RCC 7860 (cell line): ENCODE results near the gene OR51T1.
"Not testable (repeated sequence)": the region's sequence is repeated elsewhere in the genome, so short reads cannot be mapped to it uniquely, and the experiment has no call there.

Experiments
- DNase-seq: peaks from one replicate; pipeline ENCODE4 v3.0.0-alpha.2; 2015; ENCODE audit warnings: low spot score
- FAIRE-seq: peaks from 2 replicates; lab custom pipeline; 2012; peaks lifted over from hg19 to GRCh38; lab: Jason Lieb, UNC

Gene OR51T1, protein sequence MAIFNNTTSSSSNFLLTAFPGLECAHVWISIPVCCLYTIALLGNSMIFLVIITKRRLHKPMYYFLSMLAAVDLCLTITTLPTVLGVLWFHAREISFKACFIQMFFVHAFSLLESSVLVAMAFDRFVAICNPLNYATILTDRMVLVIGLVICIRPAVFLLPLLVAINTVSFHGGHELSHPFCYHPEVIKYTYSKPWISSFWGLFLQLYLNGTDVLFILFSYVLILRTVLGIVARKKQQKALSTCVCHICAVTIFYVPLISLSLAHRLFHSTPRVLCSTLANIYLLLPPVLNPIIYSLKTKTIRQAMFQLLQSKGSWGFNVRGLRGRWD

GRCh38 chr11:4881860-4882500 lies at the start of gene OR51T1:
OR51T1 (plus strand) TSS chr11:4881900; CDS start chr11:4881900, 0 bp downstream.
- DNase-seq = peak; percentile 4
- no peak for FAIRE-seq

DNA sequence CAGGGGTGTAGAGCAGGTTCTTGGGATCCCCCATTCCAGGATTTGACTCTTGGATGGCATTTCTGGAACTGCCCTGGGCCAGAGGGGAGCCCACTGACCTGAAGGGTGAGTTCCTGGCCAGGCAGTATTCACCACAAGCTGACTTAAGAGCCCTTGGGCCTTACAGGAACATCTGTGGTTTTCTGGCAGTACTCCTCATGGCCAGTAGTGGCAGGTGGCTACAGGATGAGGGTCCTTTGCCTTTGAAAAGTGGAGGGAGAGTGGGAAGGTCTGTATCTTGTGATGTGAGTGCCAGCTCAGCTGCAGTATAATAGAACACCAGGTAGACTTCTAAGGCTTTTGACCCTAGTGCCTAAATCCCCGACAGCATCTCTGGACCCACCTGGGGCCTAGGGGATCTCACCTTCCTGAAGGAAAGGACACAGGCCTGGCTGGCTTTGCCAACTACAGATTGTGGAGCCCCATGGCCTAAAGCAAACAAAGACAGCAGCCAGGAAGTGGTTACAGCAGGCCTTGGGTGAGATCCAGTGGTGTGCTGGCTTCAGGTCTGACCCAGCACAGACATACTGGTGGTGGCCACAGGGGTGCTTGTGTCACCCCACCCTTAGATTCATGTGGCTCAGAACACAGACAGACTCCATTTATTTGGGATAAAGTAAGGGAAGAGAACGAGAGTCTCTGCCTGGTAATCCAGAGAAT lies 41.7 kb upstream of the OR51T1 start:
- FAIRE-seq = no peak
- no peak for DNase-seq

GRCh38 chr11:4848908-4849532 lies 32.7 kb upstream of the OR51T1 start, which contains the start of gene OR51S1:
OR51S1 (minus strand) TSS chr11:4849208; CDS start chr11:4849208, 0 bp downstream.
- no peak for FAIRE-seq
- no peak for DNase-seq

DNA sequence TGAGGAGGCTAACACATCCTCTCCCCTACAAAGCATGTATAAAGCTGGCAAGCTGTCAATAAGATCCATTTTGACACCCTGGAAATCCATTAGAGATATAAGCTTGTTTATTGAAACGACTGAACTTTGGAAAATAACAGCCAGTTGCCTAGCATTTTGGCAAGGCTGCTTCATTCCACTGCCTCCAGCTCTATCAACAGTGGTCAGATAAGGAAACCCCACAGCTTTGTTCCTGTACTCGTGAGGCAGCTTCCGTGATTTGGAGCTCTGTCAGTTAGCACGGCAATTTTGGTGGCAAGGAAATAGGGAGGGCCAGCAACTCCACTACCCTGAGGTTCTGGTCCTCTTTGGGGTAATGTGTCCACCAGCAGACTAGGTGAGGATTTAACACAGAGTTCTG lies 30.7 kb upstream of the OR51T1 start:
- DNase-seq (no peak), FAIRE-seq (no peak)

GRCh38 chr11:4854286-4854685 lies 27.4 kb upstream of the OR51T1 start:
- DNase-seq, FAIRE-seq: not testable (repeated sequence)

DNA sequence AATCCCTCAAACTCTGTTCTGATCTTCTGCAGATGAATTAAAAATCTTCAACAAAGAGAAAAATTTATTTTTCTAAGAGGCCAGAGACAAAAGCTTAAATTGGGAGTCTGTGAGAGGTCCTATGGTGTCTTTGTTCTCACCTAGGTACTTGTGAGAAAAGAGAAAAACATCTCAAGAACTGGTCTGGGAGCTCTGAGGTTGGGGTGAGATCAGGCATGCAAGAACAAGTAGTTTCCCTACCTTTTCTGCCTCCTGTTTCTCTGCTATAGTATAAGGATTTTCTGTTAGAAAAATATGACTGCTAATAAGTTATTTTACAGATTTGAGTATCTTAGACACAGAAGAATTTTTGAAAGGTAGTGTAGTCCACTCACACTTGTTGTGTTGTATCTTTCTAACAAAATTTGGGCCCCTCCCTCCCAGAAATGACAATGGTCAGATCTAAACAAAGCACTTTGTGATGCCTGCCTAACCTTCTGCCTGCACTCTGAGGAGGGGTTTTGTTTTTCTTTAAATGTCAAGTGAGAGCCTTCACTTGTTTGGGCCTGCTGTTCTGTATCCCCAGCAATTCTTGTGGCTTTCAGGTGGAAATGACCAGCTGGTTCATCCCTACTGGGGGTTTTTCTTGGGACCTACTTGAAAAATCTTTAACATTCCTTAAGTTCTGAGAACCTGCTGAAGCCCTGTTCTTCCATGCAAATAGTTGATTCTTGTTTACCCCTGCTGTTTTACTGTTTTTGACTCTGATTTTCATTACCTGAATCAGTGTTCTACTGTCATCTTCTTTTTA lies 19.1 kb upstream of the OR51T1 start:
- DNase-seq (no peak), FAIRE-seq (no peak)

- DNase-seq (no peak), FAIRE-seq (no peak)
These were observed 17.8 kb upstream of the OR51T1 start for GRCh38 chr11:4863876-4864275.

GRCh38 chr11:4865855-4866254 lies 15.8 kb upstream of the OR51T1 start:
- no peak for FAIRE-seq
- no peak for DNase-seq

DNA sequence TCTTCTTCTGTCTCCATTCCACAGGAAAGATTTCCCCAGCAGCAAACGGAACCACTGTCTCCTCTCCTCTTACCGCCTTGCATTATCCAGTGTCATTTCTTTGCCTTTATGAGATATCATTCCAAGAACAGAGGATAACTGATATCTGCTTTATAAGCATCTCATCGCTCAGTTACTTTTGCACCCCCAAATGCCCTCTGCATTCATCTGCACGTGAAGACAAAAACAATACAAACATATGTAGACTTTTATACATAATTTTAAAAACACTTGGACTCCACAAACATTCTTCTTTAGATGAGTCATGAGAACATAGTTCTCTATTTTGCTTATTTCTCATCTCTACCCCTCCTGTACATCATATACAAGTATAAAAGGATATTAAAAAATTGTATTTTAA lies 512 bp upstream of the OR51T1 start:
- DNase-seq (no peak), FAIRE-seq (no peak)

GRCh38 chr11:4882543-4882942 lies 843 bp downstream of the OR51T1 start:
- DNase-seq (no peak), FAIRE-seq (no peak)

DNA sequence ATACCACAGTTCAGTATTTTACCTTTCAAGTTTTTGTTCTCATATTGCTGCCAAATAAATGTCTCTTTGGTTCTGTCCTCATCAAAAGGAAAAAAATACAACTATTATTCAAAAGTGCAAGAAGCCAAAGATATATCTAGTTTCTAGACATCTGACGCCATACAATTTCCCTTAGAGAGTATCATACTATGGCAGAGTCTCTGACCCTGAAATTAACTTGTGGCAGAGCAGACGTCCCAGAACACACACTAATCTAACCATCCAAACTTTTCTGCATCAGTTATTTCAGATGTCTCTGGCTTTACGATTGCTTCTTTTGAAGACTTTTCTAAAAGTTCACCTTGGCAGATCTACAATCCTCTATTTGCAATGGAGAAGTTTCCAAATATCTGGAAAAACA lies 2.7 kb downstream of the OR51T1 start:
- FAIRE-seq (no peak), DNase-seq (no peak)

DNA sequence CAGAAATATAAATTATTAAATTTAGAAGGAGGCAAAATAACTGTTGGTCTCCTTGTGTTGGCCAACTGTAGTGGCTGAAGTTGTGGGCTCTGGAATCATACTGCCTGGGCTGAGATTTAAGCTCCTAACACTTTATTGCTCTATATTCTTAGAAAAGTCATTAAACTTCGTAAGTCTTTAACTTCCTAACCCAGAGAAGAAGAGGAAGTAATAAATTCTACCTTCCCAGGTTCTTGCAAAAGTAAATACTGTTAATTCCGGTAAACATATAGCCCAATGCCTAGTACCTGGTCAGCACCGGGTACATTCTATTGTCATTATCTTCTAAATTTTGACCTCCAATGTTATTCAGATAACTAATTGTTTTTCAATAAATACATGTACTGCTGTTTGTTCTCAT lies 4.5 kb downstream of the OR51T1 start:
- no peak for FAIRE-seq
- no peak for DNase-seq

- DNase-seq (no peak), FAIRE-seq (no peak)
These were observed 5.9 kb downstream of the OR51T1 start for GRCh38 chr11:4887591-4887990.

DNA sequence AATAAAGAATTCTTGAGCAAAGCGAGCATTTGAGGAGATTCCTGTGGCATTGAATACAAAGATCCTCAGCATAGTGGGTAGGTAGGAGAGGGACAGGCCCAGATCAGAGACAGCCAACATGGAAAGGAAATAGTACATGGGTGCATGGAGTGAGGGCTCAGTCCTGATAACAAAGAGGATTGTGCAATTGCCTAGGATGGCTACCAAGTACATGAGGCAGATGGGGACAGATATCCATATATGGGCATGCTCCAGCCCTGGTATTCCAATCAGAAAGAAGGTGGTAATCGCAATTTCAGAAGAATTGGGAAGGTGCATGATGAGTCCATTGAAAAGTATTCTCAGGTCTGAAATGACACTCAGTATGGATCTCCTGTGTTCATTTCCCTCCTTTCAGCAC lies 8.6 kb downstream of the OR51T1 start:
- DNase-seq (no peak), FAIRE-seq (no peak)

- DNase-seq (peak; percentile 75), FAIRE-seq (peak; percentile 91)
These were observed 10.4 kb downstream of the OR51T1 start for GRCh38 chr11:4891996-4892640.

- DNase-seq (no peak), FAIRE-seq (no peak)
These were observed 21.8 kb downstream of the OR51T1 start, which contains the start of gene OR51A7 for GRCh38 chr11:4903484-4903883. OR51A7 (plus strand) TSS chr11:4903783; CDS start chr11:4907370, 3,587 bp downstream.

DNA sequence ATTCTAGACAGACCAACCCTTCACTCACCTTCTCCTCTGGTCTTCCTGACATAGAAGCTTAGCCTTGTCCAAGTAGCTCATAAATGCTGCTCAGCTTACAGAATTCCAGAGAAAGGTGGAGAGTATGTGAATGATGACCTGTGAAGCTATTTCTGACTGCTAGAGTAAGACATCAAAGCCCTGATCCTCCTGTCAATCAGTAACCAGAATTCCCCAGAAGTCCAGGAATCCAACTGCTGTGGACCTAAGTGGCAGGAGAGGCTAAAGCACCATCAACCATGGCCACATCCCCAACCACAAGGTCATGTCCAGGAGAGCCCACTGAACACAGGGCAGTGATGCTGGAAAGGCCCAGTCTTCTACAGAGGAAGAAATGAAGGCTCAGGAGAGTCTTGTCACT lies 34.9 kb downstream of the OR51T1 start:
- no peak for DNase-seq
- no peak for FAIRE-seq

DNA sequence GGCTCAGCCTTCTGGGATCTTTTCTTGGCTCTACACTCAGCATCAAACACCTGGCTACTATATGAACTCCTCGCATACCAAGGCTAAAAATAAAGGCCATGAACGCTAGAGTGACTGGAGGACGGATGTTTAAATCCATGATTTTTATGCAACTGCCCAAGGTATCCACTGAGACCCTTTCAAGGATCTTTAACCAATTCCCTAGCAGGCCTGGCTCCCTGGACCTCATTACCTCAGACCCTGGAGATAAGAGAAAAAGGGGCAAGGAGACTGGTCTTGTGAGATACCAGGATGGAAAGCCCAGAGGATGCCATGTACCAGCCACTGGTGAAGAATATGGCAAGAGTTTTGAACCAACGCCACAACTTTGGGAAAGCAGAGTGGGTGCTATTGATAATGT lies 37.5 kb downstream of the OR51T1 start, which contains the start of gene OR51G2:
OR51G2 (minus strand) TSS at position 101 of the 400 bp plus-strand sequence. CDS start 3,687 bp downstream, outside the sequence.
- DNase-seq = no peak
- no peak for FAIRE-seq

DNA sequence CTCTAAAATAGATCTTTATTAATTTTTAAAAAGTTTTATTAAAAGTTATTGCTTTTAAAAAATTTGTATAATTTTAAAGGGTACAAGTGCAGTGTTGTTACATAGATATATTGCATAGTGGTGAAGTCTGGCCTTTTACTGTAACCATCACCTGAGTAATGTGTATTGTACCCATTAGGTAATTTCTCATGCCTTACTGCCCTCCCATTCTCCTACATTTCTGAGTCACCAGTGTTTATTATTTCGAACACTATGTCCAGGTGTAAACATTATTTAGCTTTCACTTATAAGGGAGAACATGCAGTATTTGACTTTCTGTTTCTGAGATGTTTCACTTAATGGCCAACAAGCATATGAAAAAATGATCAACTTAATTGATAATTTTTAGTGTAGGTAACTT lies 40.1 kb downstream of the OR51T1 start:
- DNase-seq (no peak), FAIRE-seq (no peak)

GRCh38 chr11:4922304-4922703 lies 40.6 kb downstream of the OR51T1 start:
- FAIRE-seq (no peak), DNase-seq (no peak)
